Endothelial cell (in vitro differentiated cells): ENCODE results near the gene GPR162. TPM values are rescaled to one million over a fixed set of nuclear protein-coding genes. Genes with fewer than 3 reads are reported as not detected.
A peak's percentile ranks its signal among the peaks of the same experiment; 100 is the strongest.

Source experiments
- DNase-seq: peaks from one replicate; pipeline ENCODE4 v3.0.0; 2021; ENCODE audit warnings: low spot score
- H3K27ac Mint-ChIP-seq: one replicate; pipeline ENCODE4 v1.8.0; 2021; ENCODE audit warnings: mixed read lengths, inconsistent platforms; ENCODE audit not compliant: unreplicated experiment
- H3K27me3 Mint-ChIP-seq: one replicate; pipeline ENCODE4 v1.8.0; 2021; ENCODE audit warnings: mild to moderate bottlenecking, moderate library complexity, mixed read lengths, inconsistent platforms; ENCODE audit not compliant: unreplicated experiment
- H3K36me3 Mint-ChIP-seq: one replicate; pipeline ENCODE4 v1.8.0; 2021; ENCODE audit warnings: mild to moderate bottlenecking, low read depth, mixed read lengths, inconsistent platforms; ENCODE audit not compliant: unreplicated experiment
- H3K4me1 Mint-ChIP-seq: one replicate; pipeline ENCODE4 v1.8.0; 2021; ENCODE audit warnings: mild to moderate bottlenecking, mixed read lengths, inconsistent platforms; ENCODE audit not compliant: unreplicated experiment
- H3K4me3 Mint-ChIP-seq: one replicate; pipeline ENCODE4 v1.8.0; 2021; ENCODE audit warnings: mild to moderate bottlenecking, mixed read lengths, inconsistent platforms; ENCODE audit not compliant: unreplicated experiment
- H3K9me3 Mint-ChIP-seq: one replicate; pipeline ENCODE4 v1.8.0; 2021; ENCODE audit warnings: mixed read lengths, inconsistent platforms; ENCODE audit not compliant: unreplicated experiment
- CTCF ChIP-seq: fragments of 200-600 bp; sonication (generic); IDR thresholded peaks from one replicate; pipeline ENCODE4 v1.5.0; 2021; ENCODE audit warnings: antibody characterized with exemption; ENCODE audit not compliant: unreplicated experiment
- total RNA-seq: library from RNA; stranded (reverse); fragmentation: NEBNext Ultra II Directional; extraction: Animal tissue kit (Norgen Biotek cat#: 25700); gene quantifications from one replicate; pipeline ENCODE4 v1.2.1, GENCODE V29; 2021; ENCODE audit not compliant: unreplicated experiment

Gene GPR162
- total RNA-seq, 1 donor from 2014 or later: 52.7 TPM

- H3K4me3 Mint-ChIP-seq: peak overlapping the region; percentile 14
- peak overlapping the region; percentile 59 for H3K27ac Mint-ChIP-seq
- peak; percentile 88 for TF ChIP-seq CTCF
- H3K4me1 Mint-ChIP-seq: peaks cover 34% of the 10 kb centered on the region
- peaks cover 45% of the 10 kb centered on the region for H3K36me3 Mint-ChIP-seq
- H3K27me3 Mint-ChIP-seq: peaks cover 15% of the 10 kb centered on the region
- DNase-seq: peak; percentile 98
- H3K9me3 Mint-ChIP-seq: no peaks in the 10 kb centered on the region
These were observed 42.8 kb upstream of the GPR162 start for GRCh38 chr12:6778574-6779550.

GRCh38 chr12:6779708-6780432, 41.8 kb upstream of the GPR162 start:
- Mint-ChIP-seq H3K9me3 (no peaks in the 10 kb centered on the region), H3K36me3 (peaks cover 39% of the 10 kb centered on the region), H3K27me3 (peaks cover 12% of the 10 kb centered on the region), H3K4me3 (peak overlapping the region; percentile 66), H3K4me1 (peaks cover 32% of the 10 kb centered on the region), H3K27ac (peak overlapping the region; percentile 59)
- no peak for DNase-seq
- TF ChIP-seq CTCF: no peak

- Mint-ChIP-seq H3K27ac (no peak overlapping the region), H3K27me3 (peaks cover 11% of the 10 kb centered on the region), H3K4me1 (peaks cover 37% of the 10 kb centered on the region), H3K9me3 (no peaks in the 10 kb centered on the region), H3K4me3 (no peak overlapping the region), H3K36me3 (peaks cover 32% of the 10 kb centered on the region)
- no peak for DNase-seq
- TF ChIP-seq CTCF: no peak
These were observed 41.0 kb upstream of the GPR162 start for GRCh38 chr12:6780573-6780972.

GRCh38 chr12:6782119-6782518, 39.5 kb upstream of the GPR162 start:
- TF ChIP-seq CTCF: no peak
- Mint-ChIP-seq H3K36me3 (peaks cover 19% of the 10 kb centered on the region), H3K27ac (no peak overlapping the region), H3K9me3 (no peaks in the 10 kb centered on the region), H3K27me3 (peaks cover 10% of the 10 kb centered on the region), H3K4me3 (no peak overlapping the region), H3K4me1 (peaks cover 50% of the 10 kb centered on the region)
- DNase-seq: no peak
